CD4-positive, alpha-beta T cell (primary cell): Measurements from ENCODE around the gene OTOGL. TPM values are rescaled to one million over a fixed set of nuclear protein-coding genes. Genes with fewer than 3 reads are reported as not detected.

ENCODE experiments used
- ATAC-seq: fragments of 200-7000 bp; cut with Tn5 transposase; one replicate; pipeline ENCODE4 v1.10.0; 2022; ENCODE audit warnings: mild to moderate bottlenecking; ENCODE audit not compliant: poor library complexity
- CTCF ChIA-PET: fragments of 350-600 bp; sonication (Branson Sonifier 250); formaldehyde crosslinking; loops from one replicate; lab custom pipeline; 2021; ENCODE audit warnings: antibody characterized with exemption, inconsistent platforms; lab: Charles Lee
- POLR2A ChIA-PET: fragments of 350-600 bp; sonication (Branson Sonifier 250); formaldehyde crosslinking; loops from one replicate; lab custom pipeline; 2021; ENCODE audit warnings: antibody characterized with exemption, inconsistent platforms; lab: Charles Lee
- DNase-seq, 14 experiments: peaks; one replicate each; pipeline ENCODE4 v3.0.0-alpha.2; 2013 to 2020; ENCODE audit warnings: mixed read lengths in 2 of 14
- H3K27ac ChIP-seq, 2 donors: one replicate each; pipeline versions ENCODE4 v1.5.1 to v1.7.0; 2013; ENCODE audit warnings: low read length in 2 of 2, low read depth in 1 of 2, mild to moderate bottlenecking in 1 of 2
- H3K27me3 ChIP-seq, 2 experiments: 1 replicate in 1 of 2; 2 replicates in 1 of 2; pipeline versions ENCODE4 v1.6.1 to v1.7.0; 2013; ENCODE audit warnings: low read length in 2 of 2, control low read depth in 1 of 2, mild to moderate bottlenecking in 1 of 2, moderate library complexity in 1 of 2; ENCODE audit not compliant: insufficient read depth in 2 of 2, control insufficient read depth in 1 of 2
- H3K36me3 ChIP-seq: one replicate; pipeline ENCODE4 v1.6.1; 2013; ENCODE audit warnings: low read length, control low read depth; ENCODE audit not compliant: insufficient read depth
- H3K4me1 ChIP-seq: one replicate; pipeline ENCODE4 v1.6.1; 2013; ENCODE audit warnings: low read length, control low read depth; ENCODE audit not compliant: insufficient read depth
- H3K4me3 ChIP-seq: one replicate; pipeline ENCODE4 v1.5.1; 2013; ENCODE audit warnings: mild to moderate bottlenecking, low read length, moderate library complexity
- H3K9me3 ChIP-seq, 2 experiments: 1 replicate in 1 of 2; 2 replicates in 1 of 2; pipeline versions ENCODE4 v1.6.1 to v1.7.0; 2013; ENCODE audit warnings: low read length in 2 of 2, mild to moderate bottlenecking in 2 of 2, control low read depth in 1 of 2, moderate library complexity in 1 of 2; ENCODE audit not compliant: control insufficient read depth in 1 of 2, insufficient read depth in 1 of 2
- H3K27ac Mint-ChIP-seq: one replicate; pipeline ENCODE4 v1.8.0; 2020; ENCODE audit warnings: mixed read lengths
- H3K27me3 Mint-ChIP-seq: one replicate; pipeline ENCODE4 v1.8.0; 2021; ENCODE audit warnings: mixed read lengths
- H3K36me3 Mint-ChIP-seq: one replicate; pipeline ENCODE4 v1.8.0; 2021; ENCODE audit warnings: low read depth, mixed read lengths
- H3K4me1 Mint-ChIP-seq: one replicate; pipeline ENCODE4 v1.8.0; 2021; ENCODE audit warnings: low read depth, mixed read lengths
- H3K4me3 Mint-ChIP-seq: one replicate; pipeline ENCODE4 v1.8.0; 2020; ENCODE audit warnings: mild to moderate bottlenecking, mixed read lengths
- H3K9me3 Mint-ChIP-seq: one replicate; pipeline ENCODE4 v1.8.0; 2020; ENCODE audit warnings: mixed read lengths
- intact Hi-C, 2 experiments: fragments of 100-400 bp; cut with DNase I in 1 of 2; cut with micrococcal nuclease in 1 of 2; formaldehyde crosslinking; loops; one replicate each; pipeline versions ENCODE4 v1.15.1 to v1.9.0; 2023 to 2025; cut with DNase I, micrococcal nuclease
- total RNA-seq, 174 experiments: library from RNA in 2 of 174; stranded (reverse) in 2 of 174; gene quantifications; one replicate each; pipeline ENCODE4 v1.2.3 and lab custom pipeline; 2021 to 2026
- TF ChIP-seq, protein P1 (sequence below): fragments of 200-600 bp; IDR thresholded peaks from one replicate; pipeline ENCODE4 v1.8.0; 2022; ENCODE audit warnings: antibody characterized with exemption, mild to moderate bottlenecking

The OTOGL gene
- total RNA-seq, 2 experiments from 2014 or later, result not detected

DNA sequence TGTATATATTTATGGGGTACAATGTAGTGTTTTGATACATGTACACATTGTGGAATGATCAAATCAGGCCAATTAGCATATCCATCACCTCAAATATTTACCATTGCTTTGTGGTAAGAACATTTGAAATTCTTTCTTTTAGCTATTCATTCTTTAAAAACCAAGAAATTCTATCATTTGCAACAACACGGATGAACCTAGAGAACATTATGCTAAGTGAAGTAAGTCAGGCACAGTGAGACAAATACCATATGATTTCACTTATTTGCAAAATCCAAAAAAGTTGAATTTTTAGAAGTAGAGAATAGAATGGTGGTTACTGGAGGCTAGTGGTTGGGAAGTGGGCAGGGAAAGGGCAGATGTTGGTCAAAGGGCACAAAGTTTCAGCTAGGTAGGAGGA is 215.4 kb downstream of the OTOGL start:
- ChIA-PET POLR2A (no interaction called here), CTCF (no interaction called here)
- Histone ChIP-seq H3K27ac (no peak overlapping the region), H3K9me3 (no peaks in the 10 kb centered on the region), H3K4me3 (no peak overlapping the region), H3K27me3 (no peaks in the 10 kb centered on the region), H3K4me1 (no peaks in the 10 kb centered on the region), H3K36me3 (no peaks in the 10 kb centered on the region)
- ATAC-seq, result no peak
- no peaks in the 10 kb centered on the region for H3K4me1 Mint-ChIP-seq
- H3K9me3 Mint-ChIP-seq, result no peaks in the 10 kb centered on the region
- intact Hi-C loops, result no loop called here
- H3K4me3 Mint-ChIP-seq, result no peak overlapping the region
- H3K36me3 Mint-ChIP-seq, result no peaks in the 10 kb centered on the region
- DNase-seq, result no peak
- H3K27me3 Mint-ChIP-seq, result no peaks in the 10 kb centered on the region
- no peak overlapping the region for H3K27ac Mint-ChIP-seq
- TF ChIP-seq, protein P1, sequence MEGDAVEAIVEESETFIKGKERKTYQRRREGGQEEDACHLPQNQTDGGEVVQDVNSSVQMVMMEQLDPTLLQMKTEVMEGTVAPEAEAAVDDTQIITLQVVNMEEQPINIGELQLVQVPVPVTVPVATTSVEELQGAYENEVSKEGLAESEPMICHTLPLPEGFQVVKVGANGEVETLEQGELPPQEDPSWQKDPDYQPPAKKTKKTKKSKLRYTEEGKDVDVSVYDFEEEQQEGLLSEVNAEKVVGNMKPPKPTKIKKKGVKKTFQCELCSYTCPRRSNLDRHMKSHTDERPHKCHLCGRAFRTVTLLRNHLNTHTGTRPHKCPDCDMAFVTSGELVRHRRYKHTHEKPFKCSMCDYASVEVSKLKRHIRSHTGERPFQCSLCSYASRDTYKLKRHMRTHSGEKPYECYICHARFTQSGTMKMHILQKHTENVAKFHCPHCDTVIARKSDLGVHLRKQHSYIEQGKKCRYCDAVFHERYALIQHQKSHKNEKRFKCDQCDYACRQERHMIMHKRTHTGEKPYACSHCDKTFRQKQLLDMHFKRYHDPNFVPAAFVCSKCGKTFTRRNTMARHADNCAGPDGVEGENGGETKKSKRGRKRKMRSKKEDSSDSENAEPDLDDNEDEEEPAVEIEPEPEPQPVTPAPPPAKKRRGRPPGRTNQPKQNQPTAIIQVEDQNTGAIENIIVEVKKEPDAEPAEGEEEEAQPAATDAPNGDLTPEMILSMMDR, result no peak

DNA sequence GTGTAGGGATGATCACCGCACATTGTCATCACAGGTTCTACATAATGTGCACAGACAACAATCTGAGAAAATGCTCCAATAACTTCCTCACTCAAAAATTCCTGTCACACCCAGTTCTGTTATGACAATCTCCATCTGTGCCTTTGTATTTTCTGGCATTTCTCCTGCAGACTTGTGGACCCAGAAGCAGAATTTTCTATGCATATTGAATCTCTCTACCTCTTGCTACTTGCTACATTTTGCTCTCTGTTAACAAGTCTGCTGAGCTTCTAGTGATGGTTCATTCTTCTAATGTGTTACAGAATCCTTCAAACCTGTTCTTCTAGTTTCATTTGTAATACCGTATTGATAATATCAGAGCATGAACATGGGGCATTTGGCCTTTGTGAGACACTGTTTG is 216.9 kb downstream of the OTOGL start:
- Mint-ChIP-seq H3K27ac (no peak overlapping the region), H3K36me3 (no peaks in the 10 kb centered on the region), H3K4me1 (no peaks in the 10 kb centered on the region), H3K9me3 (no peaks in the 10 kb centered on the region), H3K4me3 (no peak overlapping the region), H3K27me3 (no peaks in the 10 kb centered on the region)
- Histone ChIP-seq H3K4me1 (no peaks in the 10 kb centered on the region), H3K4me3 (no peak overlapping the region), H3K9me3 (no peaks in the 10 kb centered on the region), H3K27ac (no peak overlapping the region), H3K36me3 (no peaks in the 10 kb centered on the region), H3K27me3 (no peaks in the 10 kb centered on the region)
- TF ChIP-seq, protein P1, result no peak
- ChIA-PET CTCF (no interaction called here), POLR2A (no interaction called here)
- DNase-seq, result no peak
- no peak for ATAC-seq
- intact Hi-C loops, result no loop called here

DNA sequence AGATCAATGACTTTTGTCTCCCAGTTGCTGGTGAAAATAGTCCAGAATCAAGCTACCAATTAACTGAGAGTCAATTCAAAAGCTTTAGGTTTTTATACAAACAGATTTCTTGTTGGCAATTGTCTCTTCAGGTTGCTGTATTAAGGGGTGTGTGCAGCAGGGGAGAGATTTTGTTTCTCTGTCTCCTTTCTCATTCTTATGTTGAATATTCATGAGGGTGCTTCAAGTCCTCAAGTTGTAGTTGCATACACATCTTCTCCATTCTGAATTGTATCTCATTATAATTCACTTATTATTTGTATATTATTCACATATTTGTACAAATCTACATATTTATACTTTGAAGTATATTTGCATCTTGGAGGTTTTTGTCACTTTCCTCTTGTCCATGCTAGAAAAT is 218.0 kb downstream of the OTOGL start:
- no peaks in the 10 kb centered on the region for H3K9me3 Mint-ChIP-seq
- Histone ChIP-seq H3K27me3 (no peaks in the 10 kb centered on the region), H3K4me3 (no peak overlapping the region), H3K27ac (no peak overlapping the region), H3K36me3 (no peaks in the 10 kb centered on the region), H3K9me3 (no peaks in the 10 kb centered on the region), H3K4me1 (no peaks in the 10 kb centered on the region)
- no peaks in the 10 kb centered on the region for H3K4me1 Mint-ChIP-seq
- intact Hi-C loops, result no loop called here
- CTCF ChIA-PET, result no interaction called here
- no peaks in the 10 kb centered on the region for H3K36me3 Mint-ChIP-seq
- POLR2A ChIA-PET, result no interaction called here
- no peak overlapping the region for H3K4me3 Mint-ChIP-seq
- ATAC-seq (no peak), DNase-seq (no peak)
- no peak overlapping the region for H3K27ac Mint-ChIP-seq
- no peaks in the 10 kb centered on the region for H3K27me3 Mint-ChIP-seq
- TF ChIP-seq, protein P1, result no peak
